ENCODE results near the gene CCDC27. TPM values are rescaled to one million over a fixed set of nuclear protein-coding genes. Genes with fewer than 3 reads are reported as not detected.

The CCDC27 gene
- total RNA-seq, 6 experiments from 2014 or later, result not detected

DNA sequence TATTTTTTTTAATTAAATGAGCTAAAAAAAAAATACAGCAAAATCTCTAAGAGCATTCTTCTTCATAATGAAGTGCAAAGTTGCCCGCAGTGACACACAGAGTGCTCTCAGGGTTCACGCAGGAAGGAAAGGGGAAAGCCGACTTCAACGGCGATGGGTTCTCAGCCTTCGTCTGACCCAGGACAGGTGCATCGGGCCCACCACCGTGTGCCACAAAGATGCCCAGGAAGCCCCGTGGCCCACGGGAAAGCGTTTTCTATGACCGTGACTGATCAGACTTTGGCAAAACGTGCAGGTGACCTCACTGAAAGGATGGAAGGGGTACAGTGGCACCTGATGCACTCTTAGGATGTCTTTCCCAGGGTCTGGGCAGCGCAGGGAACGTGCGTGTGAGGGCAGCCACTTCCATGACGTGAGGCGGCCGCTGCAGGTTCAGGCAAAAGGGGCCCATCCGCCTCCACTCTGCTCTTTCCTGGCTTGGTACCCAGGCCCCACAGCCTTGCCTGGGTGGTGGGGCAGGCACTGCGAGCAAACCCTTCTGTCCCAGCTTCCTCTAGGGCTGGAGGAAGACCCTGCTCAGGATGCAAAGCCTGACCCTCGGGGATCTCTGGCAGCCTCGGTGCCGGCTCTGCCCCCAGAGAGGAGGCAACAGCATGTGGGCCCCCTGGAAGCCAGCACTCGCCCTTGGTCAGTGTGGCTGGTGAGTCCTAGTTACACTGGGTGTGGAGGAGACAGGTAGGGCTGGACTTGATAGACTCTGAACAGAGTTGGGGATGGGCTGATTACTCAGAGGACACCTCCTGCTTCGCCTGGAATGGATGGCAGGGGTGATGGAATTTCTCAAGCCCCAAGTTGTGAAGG, 35.7 kb downstream of the CCDC27 start:
- H3K9me3 Mint-ChIP-seq, result no peaks in the 10 kb centered on the region
- peaks cover 10% of the 10 kb centered on the region for H3K36me3 Mint-ChIP-seq (ENCODE audit: low read depth)
- peaks cover 5% of the 10 kb centered on the region for H3K27me3 Mint-ChIP-seq (ENCODE audit: insufficient read depth)
- H3K4me3 Mint-ChIP-seq, result no peak overlapping the region
- DNase-seq, result no peak
- no peak overlapping the region for H3K27ac Mint-ChIP-seq
- H3K4me1 Mint-ChIP-seq (ENCODE audit: low read depth), result no peaks in the 10 kb centered on the region; the same call in 1 of the 2 replicates
- TF ChIP-seq, protein P1, sequence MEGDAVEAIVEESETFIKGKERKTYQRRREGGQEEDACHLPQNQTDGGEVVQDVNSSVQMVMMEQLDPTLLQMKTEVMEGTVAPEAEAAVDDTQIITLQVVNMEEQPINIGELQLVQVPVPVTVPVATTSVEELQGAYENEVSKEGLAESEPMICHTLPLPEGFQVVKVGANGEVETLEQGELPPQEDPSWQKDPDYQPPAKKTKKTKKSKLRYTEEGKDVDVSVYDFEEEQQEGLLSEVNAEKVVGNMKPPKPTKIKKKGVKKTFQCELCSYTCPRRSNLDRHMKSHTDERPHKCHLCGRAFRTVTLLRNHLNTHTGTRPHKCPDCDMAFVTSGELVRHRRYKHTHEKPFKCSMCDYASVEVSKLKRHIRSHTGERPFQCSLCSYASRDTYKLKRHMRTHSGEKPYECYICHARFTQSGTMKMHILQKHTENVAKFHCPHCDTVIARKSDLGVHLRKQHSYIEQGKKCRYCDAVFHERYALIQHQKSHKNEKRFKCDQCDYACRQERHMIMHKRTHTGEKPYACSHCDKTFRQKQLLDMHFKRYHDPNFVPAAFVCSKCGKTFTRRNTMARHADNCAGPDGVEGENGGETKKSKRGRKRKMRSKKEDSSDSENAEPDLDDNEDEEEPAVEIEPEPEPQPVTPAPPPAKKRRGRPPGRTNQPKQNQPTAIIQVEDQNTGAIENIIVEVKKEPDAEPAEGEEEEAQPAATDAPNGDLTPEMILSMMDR (IDR thresholded peaks at IDR 0.05), result no peak

DNA sequence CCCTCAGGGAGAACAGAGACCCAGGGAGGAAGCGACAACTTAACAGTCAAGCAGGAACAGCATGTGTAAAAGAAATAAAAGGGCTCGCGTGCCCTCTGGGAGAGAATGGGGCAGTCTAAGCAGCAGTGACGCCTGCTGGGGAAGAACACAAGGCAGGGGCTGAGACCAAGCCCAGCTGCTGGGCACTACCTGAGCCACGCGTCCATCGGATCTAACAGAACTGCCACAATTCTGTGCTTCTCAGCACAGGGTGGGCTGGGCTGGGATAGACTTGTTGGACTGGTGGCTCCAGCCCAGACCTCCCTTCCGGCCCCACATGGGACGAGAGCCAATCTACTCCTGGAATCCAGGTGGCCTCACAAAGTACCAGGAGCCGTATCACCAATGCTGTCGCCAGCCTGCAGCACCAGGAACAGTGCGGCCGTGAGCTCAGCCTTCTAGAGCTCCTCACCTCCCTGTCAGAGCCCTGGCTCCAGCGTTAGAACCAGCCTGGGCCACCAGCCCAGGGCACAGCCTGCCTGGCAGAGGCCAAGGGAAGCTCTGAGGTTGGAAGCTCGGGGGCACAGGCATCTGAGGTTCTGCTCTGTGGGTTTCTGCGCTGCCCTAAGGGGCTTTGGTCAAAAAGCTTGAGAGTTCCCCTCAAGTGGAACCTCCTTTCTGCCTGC, 36.6 kb downstream of the CCDC27 start:
- no peak overlapping the region for H3K4me3 Mint-ChIP-seq
- peaks cover 4% of the 10 kb centered on the region for H3K27me3 Mint-ChIP-seq (ENCODE audit: insufficient read depth)
- TF ChIP-seq, protein P1 (IDR thresholded peaks at IDR 0.05), result no peak
- no peak overlapping the region for H3K27ac Mint-ChIP-seq
- peaks cover 9% of the 10 kb centered on the region for H3K4me1 Mint-ChIP-seq (ENCODE audit: low read depth)
- no peak for DNase-seq
- H3K9me3 Mint-ChIP-seq, result no peaks in the 10 kb centered on the region
- H3K36me3 Mint-ChIP-seq (ENCODE audit: low read depth), result peaks cover 10% of the 10 kb centered on the region

DNA sequence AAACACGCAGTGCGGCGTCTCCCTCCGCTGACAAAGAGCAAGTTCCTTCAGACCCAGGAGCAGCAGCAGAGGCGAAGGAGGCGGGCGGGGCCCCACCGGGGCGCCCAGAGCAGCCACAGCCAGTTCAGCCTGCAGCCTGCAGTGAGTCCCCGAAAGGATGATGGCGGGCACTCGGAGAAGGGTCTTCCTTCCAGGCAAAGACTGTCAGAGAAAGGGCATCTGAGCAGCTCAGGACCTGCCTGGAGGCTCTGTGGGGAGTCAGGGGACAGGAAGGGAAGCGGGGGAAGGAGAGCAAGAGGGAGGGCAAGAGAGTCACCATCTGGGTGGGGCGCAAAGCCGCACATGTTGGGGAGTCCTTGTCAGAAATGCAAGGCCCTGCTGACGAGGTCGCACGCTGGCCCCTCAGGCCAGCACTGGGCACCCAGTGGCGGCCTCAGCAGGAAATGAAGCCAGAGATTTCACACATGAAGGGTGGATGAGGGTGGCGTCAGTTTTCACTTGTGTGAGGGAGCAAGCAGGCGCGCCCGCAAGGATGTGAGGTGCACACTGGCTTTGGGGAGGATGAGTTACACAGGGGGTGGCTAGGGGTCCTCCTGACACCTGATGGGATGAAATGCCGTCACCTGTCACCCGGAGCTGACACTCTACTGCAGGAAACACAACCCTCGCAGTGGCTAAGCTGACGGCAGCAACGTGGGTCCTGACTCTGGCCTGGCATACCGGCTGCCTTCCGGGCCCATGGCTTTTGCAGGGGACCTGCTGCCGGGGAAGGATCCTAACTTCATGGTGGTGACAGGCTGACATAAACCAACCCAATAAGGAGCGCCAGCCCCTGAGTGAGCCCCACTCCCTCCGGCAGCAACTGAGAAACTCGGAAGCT, 37.4 kb downstream of the CCDC27 start:
- no peaks in the 10 kb centered on the region for H3K9me3 Mint-ChIP-seq
- peaks cover 3% of the 10 kb centered on the region; the same call in 1 of the 2 replicates for H3K27me3 Mint-ChIP-seq (ENCODE audit: insufficient read depth)
- TF ChIP-seq, protein P1 (IDR thresholded peaks at IDR 0.05), result no peak
- H3K4me3 Mint-ChIP-seq, result no peak overlapping the region
- no peak overlapping the region for H3K27ac Mint-ChIP-seq
- H3K36me3 Mint-ChIP-seq (ENCODE audit: low read depth), result peaks cover 6% of the 10 kb centered on the region
- DNase-seq, result no peak
- H3K4me1 Mint-ChIP-seq (ENCODE audit: low read depth), result peaks cover 11% of the 10 kb centered on the region

DNA sequence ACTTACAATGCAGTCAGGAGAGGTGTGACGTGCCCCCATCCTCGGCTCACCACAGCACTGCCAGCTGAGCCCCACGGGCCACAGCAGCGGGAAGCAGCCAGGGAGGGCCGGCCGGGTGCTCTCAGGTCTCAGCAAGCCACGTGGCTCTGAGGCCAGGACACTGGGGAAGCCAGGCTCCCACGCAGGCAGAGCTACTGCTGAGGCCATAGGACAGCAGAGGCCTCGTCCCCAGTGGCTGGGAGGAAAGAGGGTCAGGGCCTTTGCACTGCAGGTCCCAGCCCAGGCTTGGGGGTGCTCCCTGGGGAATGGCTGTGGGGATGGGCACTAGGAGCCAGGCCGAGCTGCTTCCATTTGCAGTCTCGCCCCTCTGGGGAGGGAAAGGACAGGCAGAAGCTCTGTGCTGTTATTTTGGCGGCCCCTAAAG, 38.3 kb downstream of the CCDC27 start:
- no peak overlapping the region for H3K4me3 Mint-ChIP-seq
- H3K27me3 Mint-ChIP-seq (ENCODE audit: insufficient read depth), result peaks cover 3% of the 10 kb centered on the region; the same call in 1 of the 2 replicates

DNA sequence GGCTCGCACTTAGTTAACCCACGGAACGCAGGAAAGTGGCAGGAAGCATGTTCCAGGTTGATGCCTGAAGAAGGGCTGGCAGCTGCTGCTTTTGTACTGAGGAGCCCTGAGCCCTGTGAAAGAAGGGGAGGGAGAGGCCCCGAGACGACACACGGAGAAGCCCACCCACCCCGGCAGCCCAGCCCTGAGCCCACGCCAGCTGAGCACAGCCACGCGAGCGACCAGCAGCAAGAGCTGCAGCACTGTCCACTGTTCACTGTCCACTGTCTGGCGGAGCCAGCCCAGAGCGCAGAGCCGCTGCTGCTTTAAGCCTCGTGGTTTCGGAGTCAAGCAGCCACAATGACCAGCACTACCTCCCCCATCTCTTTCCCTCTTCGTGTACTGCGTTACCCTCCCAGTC, 38.7 kb downstream of the CCDC27 start:
- DNase-seq, result no peak
- peaks cover 3% of the 10 kb centered on the region; the same call in 1 of the 2 replicates for H3K27me3 Mint-ChIP-seq (ENCODE audit: insufficient read depth)
- no peak overlapping the region for H3K4me3 Mint-ChIP-seq
- TF ChIP-seq, protein P1 (IDR thresholded peaks at IDR 0.05), result no peak
- H3K27ac Mint-ChIP-seq, result no peak overlapping the region
- H3K9me3 Mint-ChIP-seq, result no peaks in the 10 kb centered on the region
- peaks cover 20% of the 10 kb centered on the region for H3K4me1 Mint-ChIP-seq (ENCODE audit: low read depth)
- H3K36me3 Mint-ChIP-seq (ENCODE audit: low read depth), result peaks cover 8% of the 10 kb centered on the region

More for the DNA sequence above, 38.3 kb downstream of the CCDC27 start:
- H3K27ac Mint-ChIP-seq, result no peak overlapping the region
- no peaks in the 10 kb centered on the region for H3K9me3 Mint-ChIP-seq
- H3K36me3 Mint-ChIP-seq (ENCODE audit: low read depth), result peaks cover 7% of the 10 kb centered on the region
- TF ChIP-seq, protein P1 (IDR thresholded peaks at IDR 0.05), result no peak
- peaks cover 19% of the 10 kb centered on the region for H3K4me1 Mint-ChIP-seq (ENCODE audit: low read depth)
- no peak for DNase-seq
